ENCODE data around the gene MYO9A. TPM values are rescaled to one million over a fixed set of nuclear protein-coding genes. Genes with fewer than 3 reads are reported as not detected.

MYO9A gene
- polyA plus RNA-seq, 3 donors = 3.9 to 6.6 (median 5.0) TPM

GRCh38 chr15:72116731-72117485 lies 1.0 kb downstream of the MYO9A start:
- H2AFZ ChIP-seq (ENCODE audit: insufficient read depth, low read depth, low read length, poor library complexity, severe bottlenecking) = peak overlapping the region; percentile 96
- H4K20me1 ChIP-seq (ENCODE audit: insufficient read depth, low read length) = peaks cover 4% of the 10 kb centered on the region
- under 1% methylated on average over 21 of the region's 24 CpGs for WGBS (ENCODE audit: insufficient coverage)
- H3K79me2 ChIP-seq (ENCODE audit: insufficient read depth, low read length) = peaks cover 32% of the 10 kb centered on the region
- peaks cover 0 to 2% of the 10 kb centered on the region in 2 donors for H3K36me3 Mint-ChIP-seq
- peak overlapping the region; percentile 19 to 97 for H3K27ac ChIP-seq (ENCODE audit: low read depth in 1 of 2, low read length in 2 of 2)
- peak overlapping the region; percentile 86 for H3K4me2 ChIP-seq (replicated peaks; ENCODE audit: extremely low read depth, low read length, poor library complexity, severe bottlenecking)
- peak in 2 of 3 donors; percentile 0 to 10 for DNase-seq
- peaks cover 16 to 25% of the 10 kb centered on the region in 2 donors for H3K4me1 ChIP-seq (ENCODE audit: control insufficient read depth in 1 of 2, insufficient read depth in 2 of 2, low read length in 2 of 2)
- peak overlapping the region; percentile 95 to 99 for H3K4me3 Mint-ChIP-seq
- peak overlapping the region; percentile 79 for H3K9ac ChIP-seq (ENCODE audit: insufficient read depth, low read length, poor library complexity, severe bottlenecking)
- H3K27ac Mint-ChIP-seq = peak overlapping the region; percentile 46 to 98 (median 86)
- no peaks in the 10 kb centered on the region for H3K36me3 ChIP-seq (replicated peaks in 1 of 2; ENCODE audit: control insufficient read depth in 1 of 2, insufficient read depth in 2 of 2, low read length in 2 of 2)
- H3K27me3 ChIP-seq (ENCODE audit: control insufficient read depth in 2 of 2, insufficient read depth in 2 of 2, low read length in 2 of 2) = no peaks in the 10 kb centered on the region
- no peak for TF ChIP-seq CTCF (IDR thresholded peaks at IDR 0.05)
- peaks cover 24% of the 10 kb centered on the region for H3K4me1 Mint-ChIP-seq
- H3K27me3 Mint-ChIP-seq (ENCODE audit: low read depth in 3 of 3) = peaks cover 3% of the 10 kb centered on the region in 3 donors
- peaks cover 0 to 2% (median 0%) of the 10 kb centered on the region in 7 donors for H3K9me3 Mint-ChIP-seq
- H3K4me3 ChIP-seq (replicated peaks in 1 of 3; ENCODE audit: low read depth in 2 of 3, low read length in 3 of 3) = peak overlapping the region; percentile 56 to 86 (median 65)
- H3K9me3 ChIP-seq (replicated peaks in 1 of 2; ENCODE audit: control insufficient read depth in 1 of 2, insufficient read depth in 1 of 2, low read length in 2 of 2) = no peaks in the 10 kb centered on the region
- intact Hi-C loops (cut with micrococcal nuclease) = loop anchor here in 1 of 2 donors (10.0 kb wide), 2 partner anchors 78 to 1518 kb away; partner anchors contain the start of genes GRAMD2A and NPTN

- Histone ChIP-seq H3K36me3 (replicated peaks in 1 of 2; ENCODE audit: control insufficient read depth in 1 of 2, insufficient read depth in 2 of 2, low read length in 2 of 2) (no peaks in the 10 kb centered on the region), H2AFZ (ENCODE audit: insufficient read depth, low read depth, low read length, poor library complexity, severe bottlenecking) (no peak overlapping the region), H3K9me3 (replicated peaks in 1 of 2; ENCODE audit: control insufficient read depth in 1 of 2, insufficient read depth in 1 of 2, low read length in 2 of 2) (no peaks in the 10 kb centered on the region), H3K9ac (ENCODE audit: insufficient read depth, low read length, poor library complexity, severe bottlenecking) (no peak overlapping the region), H3K4me3 (replicated peaks in 1 of 3; ENCODE audit: low read depth in 2 of 3, low read length in 3 of 3) (no peak overlapping the region), H4K20me1 (ENCODE audit: insufficient read depth, low read length) (peaks cover 4% of the 10 kb centered on the region), H3K4me2 (replicated peaks; ENCODE audit: extremely low read depth, low read length, poor library complexity, severe bottlenecking) (no peak overlapping the region), H3K27me3 (ENCODE audit: control insufficient read depth in 2 of 2, insufficient read depth in 2 of 2, low read length in 2 of 2) (no peaks in the 10 kb centered on the region), H3K79me2 (ENCODE audit: insufficient read depth, low read length) (peaks cover 41% of the 10 kb centered on the region), H3K4me1 (ENCODE audit: control insufficient read depth in 1 of 2, insufficient read depth in 2 of 2, low read length in 2 of 2) (peaks cover 8 to 16% of the 10 kb centered on the region in 2 donors), H3K27ac (ENCODE audit: low read depth in 1 of 2, low read length in 2 of 2) (no peak overlapping the region)
- no peak overlapping the region for H3K27ac Mint-ChIP-seq
- no peak overlapping the region for H3K4me3 Mint-ChIP-seq
- DNase-seq = no peak
- H3K36me3 Mint-ChIP-seq = peaks cover 0 to 2% of the 10 kb centered on the region in 2 donors
- 86% methylated on average over 1 of the region's 4 CpGs for WGBS (ENCODE audit: insufficient coverage)
- TF ChIP-seq CTCF (IDR thresholded peaks at IDR 0.05) = no peak
- peaks cover 0 to 5% (median 0%) of the 10 kb centered on the region in 7 donors for H3K9me3 Mint-ChIP-seq
- intact Hi-C loops (cut with micrococcal nuclease) = loop anchor here in 1 of 2 donors (10.0 kb wide), 2 partner anchors 81 to 1521 kb away; partner anchors contain the start of genes GRAMD2A and NPTN
- H3K4me1 Mint-ChIP-seq = peaks cover 15% of the 10 kb centered on the region
- peaks cover 1 to 6% (median 3%) of the 10 kb centered on the region in 3 donors for H3K27me3 Mint-ChIP-seq (ENCODE audit: low read depth in 3 of 3)
These were observed 4.5 kb downstream of the MYO9A start for GRCh38 chr15:72113347-72114031.
